Subcutaneous abdominal adipose tissue (tissue), 5 donors: Measurements from ENCODE around the gene CD300LF.

Source experiments
- H3K27ac ChIP-seq: one replicate; pipeline ENCODE4 v1.7.0; 2013; ENCODE audit warnings: low read depth, mild to moderate bottlenecking, inconsistent platforms, low read length, moderate library complexity
- H3K27me3 ChIP-seq, 5 donors: one replicate each; pipeline ENCODE4 v1.7.0; 2013; ENCODE audit warnings: low read length in 5 of 5, inconsistent platforms in 1 of 5; ENCODE audit not compliant: control insufficient read depth in 5 of 5, insufficient read depth in 4 of 5
- H3K36me3 ChIP-seq, 5 donors: one replicate each; pipeline ENCODE4 v1.7.0; 2013; ENCODE audit warnings: low read length in 5 of 5; ENCODE audit not compliant: control insufficient read depth in 5 of 5, insufficient read depth in 5 of 5
- H3K4me1 ChIP-seq, 5 donors: one replicate each; pipeline ENCODE4 v1.7.0; 2013; ENCODE audit warnings: low read length in 5 of 5, mild to moderate bottlenecking in 3 of 5, moderate library complexity in 1 of 5; ENCODE audit not compliant: control insufficient read depth in 5 of 5, insufficient read depth in 5 of 5
- H3K4me3 ChIP-seq, 5 donors: one replicate each; pipeline ENCODE4 v1.7.0; 2013; ENCODE audit warnings: low read length in 5 of 5, low read depth in 1 of 5
- H3K9ac ChIP-seq, 5 donors: one replicate each; pipeline ENCODE4 v1.7.0; 2013; ENCODE audit warnings: low read length in 5 of 5, mild to moderate bottlenecking in 4 of 5, moderate library complexity in 3 of 5
- H3K9me3 ChIP-seq, 5 donors: one replicate each; pipeline ENCODE4 v1.7.0; 2013; ENCODE audit warnings: low read length in 5 of 5; ENCODE audit not compliant: control insufficient read depth in 5 of 5
- donor health status: healthy.
- donor health status: healthy.
- donor health status: healthy.
- donor health status: healthy.
- donor health status: healthy.

CD300LF gene

DNA sequence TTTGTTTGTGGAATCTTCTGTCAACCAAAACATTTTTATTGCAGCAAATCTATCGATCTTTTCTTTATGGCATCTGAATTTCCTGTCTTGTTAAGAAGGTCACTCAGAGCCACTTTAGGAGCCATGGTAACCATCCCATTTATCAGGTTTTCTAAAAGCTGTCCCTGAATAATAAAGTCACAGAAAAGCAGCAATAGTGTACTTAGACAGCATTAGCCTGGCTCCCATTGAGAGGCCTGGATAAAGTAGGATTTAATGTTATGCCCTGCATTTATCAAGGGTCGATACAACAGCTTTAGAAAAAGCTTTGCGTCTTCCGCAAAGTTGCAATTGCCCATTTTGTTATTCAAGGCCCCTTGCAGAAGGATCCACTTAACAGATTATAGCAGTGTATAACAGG is 10.1 kb upstream of the CD300LF start:
- Histone ChIP-seq H3K4me3 (no peak overlapping the region), H3K27me3 (peaks cover 0 to 7% (median 0%) of the 10 kb centered on the region in 5 donors), H3K36me3 (no peaks in the 10 kb centered on the region), H3K27ac (no peak overlapping the region), H3K4me1 (no peaks in the 10 kb centered on the region), H3K9me3 (peaks cover 0 to 5% (median 0%) of the 10 kb centered on the region in 5 donors), H3K9ac (no peak overlapping the region)

DNA sequence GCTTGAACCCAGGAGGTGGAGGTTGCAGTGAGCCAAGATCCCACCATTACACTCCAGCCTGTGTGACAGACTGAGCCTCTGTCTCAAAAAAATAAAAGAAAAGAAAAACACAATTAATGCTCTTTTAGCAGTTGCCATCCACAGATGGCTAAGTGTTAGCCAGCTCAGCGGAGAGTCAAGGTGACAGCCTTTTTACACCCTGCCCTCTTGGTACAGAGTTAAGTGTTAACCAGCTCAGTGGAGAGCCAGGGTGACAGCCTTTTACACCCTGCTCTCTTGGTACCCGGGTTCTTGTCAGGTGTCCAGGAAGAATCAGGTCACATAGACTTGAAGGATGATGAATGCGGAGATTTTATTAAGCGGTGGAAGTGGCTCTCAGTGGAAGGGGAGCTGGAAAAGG is 7.8 kb upstream of the CD300LF start:
- Histone ChIP-seq H3K36me3 (no peaks in the 10 kb centered on the region), H3K27ac (no peak overlapping the region), H3K4me1 (no peaks in the 10 kb centered on the region), H3K9me3 (peaks cover 0 to 5% (median 0%) of the 10 kb centered on the region in 5 donors), H3K4me3 (no peak overlapping the region), H3K9ac (no peak overlapping the region), H3K27me3 (peaks cover 0 to 7% (median under 1%) of the 10 kb centered on the region in 5 donors)

DNA sequence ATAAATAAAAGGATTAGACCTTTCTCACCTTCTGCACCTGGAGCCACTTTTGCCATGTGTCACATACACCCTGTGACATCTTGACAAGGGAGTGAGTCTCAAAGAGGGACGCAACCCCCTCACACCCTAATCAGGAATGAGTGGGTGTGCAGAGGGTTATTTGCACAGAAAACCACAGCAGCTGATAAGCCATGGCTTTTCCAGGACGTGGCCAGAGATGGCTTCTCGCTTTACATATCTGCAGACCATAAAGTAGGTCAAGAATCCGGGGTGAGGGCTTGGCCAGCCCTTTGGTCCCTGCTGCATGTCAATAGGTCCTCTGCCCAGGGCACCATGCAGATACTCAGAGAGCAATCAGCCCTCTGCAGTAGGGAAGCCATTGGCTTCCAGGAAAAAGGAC is 2.4 kb upstream of the CD300LF start:
- peaks cover 9 to 18% (median 10%) of the 10 kb centered on the region in 5 donors for H3K27me3 ChIP-seq
- no peaks in the 10 kb centered on the region for H3K36me3 ChIP-seq
- H3K9me3 ChIP-seq, result no peaks in the 10 kb centered on the region
- H3K4me1 ChIP-seq, result peaks cover 0 to 7% (median 0%) of the 10 kb centered on the region in 5 donors
- no peak overlapping the region for H3K4me3 ChIP-seq
- no peak overlapping the region for H3K9ac ChIP-seq
- no peak overlapping the region for H3K27ac ChIP-seq

DNA sequence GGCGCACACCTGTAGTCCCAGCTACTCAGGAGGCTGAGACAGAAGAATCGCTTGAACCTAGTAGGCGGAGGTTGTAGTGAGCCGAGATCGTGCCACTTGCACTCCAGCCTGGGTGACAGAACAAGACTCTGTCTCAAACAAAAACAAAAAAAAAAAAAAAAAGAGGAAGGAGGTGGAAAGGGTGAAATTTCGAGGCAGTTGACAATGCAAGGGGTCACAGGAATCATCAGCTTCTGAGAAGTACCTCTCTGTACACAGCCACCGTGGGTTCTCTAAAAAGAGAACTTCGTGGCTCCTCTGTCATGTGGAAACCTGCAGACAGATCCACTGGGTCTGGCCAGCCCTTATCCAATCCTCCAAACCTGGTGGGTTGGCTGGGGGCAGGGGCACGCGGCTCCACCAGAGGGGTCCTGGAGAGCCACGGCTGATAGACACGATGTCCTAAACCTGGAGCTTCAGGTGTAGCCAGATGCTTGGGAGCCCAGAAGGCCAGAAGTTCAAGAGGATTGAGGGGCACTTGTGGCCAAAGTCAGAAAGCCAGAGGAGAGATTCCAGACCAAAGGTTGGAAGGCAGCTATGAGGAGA is 540 bp upstream of the CD300LF start:
- Histone ChIP-seq H3K4me3 (no peak overlapping the region), H3K4me1 (peaks cover 0 to 7% (median 0%) of the 10 kb centered on the region in 5 donors), H3K27ac (no peak overlapping the region), H3K27me3 (peaks cover 6 to 18% (median 10%) of the 10 kb centered on the region in 5 donors), H3K9me3 (no peaks in the 10 kb centered on the region), H3K9ac (no peak overlapping the region), H3K36me3 (no peaks in the 10 kb centered on the region)

DNA sequence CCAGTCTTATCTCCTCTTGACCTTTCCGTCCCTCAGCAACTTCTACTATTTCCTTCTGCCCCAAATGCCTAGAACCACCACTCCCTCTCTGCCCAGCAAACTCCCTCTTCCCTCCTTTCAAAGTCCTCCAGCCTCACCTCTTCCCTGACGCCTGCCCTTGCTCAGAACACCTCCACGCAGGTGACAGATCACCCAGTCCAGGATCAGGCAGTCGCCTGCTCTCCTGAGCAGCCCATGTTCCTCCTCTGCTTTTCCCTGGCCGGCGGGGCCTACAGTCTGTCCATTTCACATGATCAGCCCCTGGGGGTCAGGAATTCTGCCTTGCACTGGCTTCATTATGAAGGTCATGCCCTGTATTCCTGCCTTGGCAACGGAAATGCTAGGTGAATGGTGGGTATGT is 422 bp downstream of the CD300LF start:
- no peaks in the 10 kb centered on the region for H3K9me3 ChIP-seq
- peak overlapping the region in 1 of 5 donors; percentile 12 for H3K9ac ChIP-seq
- H3K27me3 ChIP-seq, result peaks cover 6 to 18% (median 10%) of the 10 kb centered on the region in 5 donors
- H3K36me3 ChIP-seq, result no peaks in the 10 kb centered on the region
- H3K27ac ChIP-seq, result no peak overlapping the region
- H3K4me1 ChIP-seq, result peaks cover 0 to 7% (median 0%) of the 10 kb centered on the region in 5 donors
- H3K4me3 ChIP-seq, result peak overlapping the region in 1 of 5 donors; percentile 2

DNA sequence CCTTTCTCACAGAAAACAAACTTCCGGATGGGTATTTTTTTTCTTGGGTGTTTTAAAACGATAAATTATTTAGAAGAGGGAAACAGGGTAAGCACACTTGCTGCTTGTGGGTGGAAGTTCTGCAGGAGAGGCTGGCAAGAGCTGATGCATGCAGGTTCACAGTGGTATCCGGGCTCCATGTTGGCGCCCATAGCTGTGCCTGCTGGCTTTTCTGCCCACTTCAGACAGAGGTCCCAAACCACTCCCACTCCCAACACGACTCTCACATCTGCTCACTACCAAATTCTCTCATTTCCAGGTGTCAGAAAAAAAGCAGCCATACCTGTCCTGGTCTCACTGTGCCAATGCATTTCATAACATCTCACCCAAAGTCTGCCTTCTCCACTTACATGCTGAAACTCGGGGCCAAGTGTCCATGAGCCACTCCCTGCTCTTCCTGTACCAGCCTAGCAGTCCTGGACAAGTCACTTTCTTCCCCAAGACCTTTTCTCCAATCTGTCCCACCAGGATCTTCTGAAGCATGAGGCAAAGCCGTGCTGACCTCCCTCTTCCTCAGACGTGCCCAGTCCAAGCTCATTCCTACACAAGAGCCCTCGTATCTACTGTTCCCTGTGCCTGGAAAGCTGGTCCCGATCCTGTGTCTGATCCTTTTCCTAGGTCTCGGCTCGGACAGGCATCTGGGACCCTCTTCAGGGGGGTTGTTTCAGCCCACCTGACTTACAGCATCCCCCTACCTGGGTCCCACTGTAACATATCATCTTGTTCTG is 1.5 kb downstream of the CD300LF start:
- peaks cover 6 to 18% (median 10%) of the 10 kb centered on the region in 5 donors for H3K27me3 ChIP-seq
- no peaks in the 10 kb centered on the region for H3K36me3 ChIP-seq
- H3K27ac ChIP-seq, result no peak overlapping the region
- no peaks in the 10 kb centered on the region for H3K9me3 ChIP-seq
- H3K4me1 ChIP-seq, result peaks cover 0 to 7% (median 0%) of the 10 kb centered on the region in 5 donors
- H3K9ac ChIP-seq, result no peak overlapping the region
- no peak overlapping the region for H3K4me3 ChIP-seq

DNA sequence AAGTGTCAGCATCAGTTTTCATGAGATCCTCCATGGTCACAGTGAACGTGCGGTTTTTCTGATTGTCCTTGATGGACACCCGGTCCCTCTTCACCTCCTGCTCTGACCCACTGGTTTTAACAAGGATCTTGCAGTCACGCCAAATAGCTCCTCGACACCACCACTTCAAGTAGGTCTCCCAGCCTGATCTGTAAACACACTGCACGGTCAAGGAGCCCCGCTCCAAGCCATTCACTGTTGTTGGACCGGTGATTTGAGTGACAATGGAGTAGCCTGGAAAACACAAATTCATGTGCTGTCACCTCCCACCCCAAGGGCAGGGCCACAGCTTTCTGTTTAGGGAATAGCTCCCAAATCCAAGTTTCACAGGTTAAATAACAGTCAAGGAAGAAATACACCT is 8.2 kb downstream of the CD300LF start:
- Histone ChIP-seq H3K9ac (no peak overlapping the region), H3K9me3 (no peaks in the 10 kb centered on the region), H3K4me1 (no peaks in the 10 kb centered on the region), H3K4me3 (no peak overlapping the region), H3K36me3 (no peaks in the 10 kb centered on the region), H3K27me3 (peaks cover 0 to 3% (median 0%) of the 10 kb centered on the region in 5 donors), H3K27ac (no peak overlapping the region)

DNA sequence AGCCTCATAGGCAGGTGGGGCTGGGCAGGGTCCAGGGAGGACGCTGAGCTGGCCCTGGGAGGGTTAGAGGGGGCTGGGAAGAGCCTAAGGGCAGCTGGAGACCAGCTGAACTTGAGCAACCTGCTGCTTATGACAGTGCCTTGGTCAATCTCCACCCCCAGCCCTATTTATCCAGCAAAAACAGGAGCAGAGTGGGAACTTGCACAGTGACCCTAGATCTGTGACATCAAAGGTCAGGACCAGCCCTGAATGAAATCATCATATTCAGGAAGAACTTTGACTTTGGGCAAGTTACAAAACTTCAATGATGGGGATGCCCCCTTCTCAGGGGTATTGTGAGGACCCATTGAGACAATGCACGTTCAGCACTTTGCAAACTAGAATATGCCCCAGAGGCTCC is 9.4 kb downstream of the CD300LF start:
- Histone ChIP-seq H3K36me3 (no peaks in the 10 kb centered on the region), H3K27ac (no peak overlapping the region), H3K9me3 (no peaks in the 10 kb centered on the region), H3K9ac (no peak overlapping the region), H3K4me3 (no peak overlapping the region), H3K4me1 (no peaks in the 10 kb centered on the region), H3K27me3 (peaks cover 0 to 3% (median 0%) of the 10 kb centered on the region in 5 donors)

DNA sequence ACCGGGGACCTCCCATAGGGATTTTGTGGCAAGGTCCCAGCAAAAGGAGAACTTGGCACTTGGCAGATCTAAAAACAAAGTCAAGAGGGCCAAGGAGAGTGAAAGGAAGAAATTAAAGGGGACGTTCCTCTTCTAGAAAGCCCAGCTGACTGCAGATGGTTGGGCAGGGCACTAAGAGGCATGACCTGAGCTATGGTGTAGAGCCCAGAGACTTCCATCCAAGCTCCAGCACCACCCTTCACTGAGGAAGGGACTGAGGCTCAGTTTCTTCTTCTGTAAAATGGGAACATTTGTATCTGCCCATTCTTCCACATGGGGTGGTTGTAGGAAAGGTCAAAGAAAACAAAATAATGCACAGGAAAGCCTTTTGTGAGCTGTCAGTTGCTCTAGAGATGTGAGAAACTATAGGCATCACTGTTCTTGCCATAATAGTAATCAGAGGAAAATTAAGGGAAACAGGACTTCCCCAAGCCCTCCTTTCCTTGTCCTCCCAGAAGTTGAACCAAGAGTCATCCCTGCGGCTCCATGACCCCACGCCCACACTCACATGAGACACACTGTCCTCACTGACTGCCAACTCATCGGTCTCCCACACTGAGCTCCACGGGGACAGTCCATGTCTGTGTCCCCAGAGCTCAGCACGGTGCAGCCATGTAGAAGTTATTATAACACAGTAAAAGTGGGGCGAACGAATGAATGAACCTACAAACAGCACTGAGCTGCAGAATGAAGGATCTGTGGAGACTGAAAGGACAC is 10.4 kb downstream of the CD300LF start:
- Histone ChIP-seq H3K36me3 (no peaks in the 10 kb centered on the region), H3K4me1 (peaks cover 0 to 4% (median 0%) of the 10 kb centered on the region in 5 donors), H3K4me3 (no peak overlapping the region), H3K27ac (no peak overlapping the region), H3K9ac (no peak overlapping the region), H3K9me3 (no peaks in the 10 kb centered on the region), H3K27me3 (peaks cover 0 to 3% (median 0%) of the 10 kb centered on the region in 5 donors)

DNA sequence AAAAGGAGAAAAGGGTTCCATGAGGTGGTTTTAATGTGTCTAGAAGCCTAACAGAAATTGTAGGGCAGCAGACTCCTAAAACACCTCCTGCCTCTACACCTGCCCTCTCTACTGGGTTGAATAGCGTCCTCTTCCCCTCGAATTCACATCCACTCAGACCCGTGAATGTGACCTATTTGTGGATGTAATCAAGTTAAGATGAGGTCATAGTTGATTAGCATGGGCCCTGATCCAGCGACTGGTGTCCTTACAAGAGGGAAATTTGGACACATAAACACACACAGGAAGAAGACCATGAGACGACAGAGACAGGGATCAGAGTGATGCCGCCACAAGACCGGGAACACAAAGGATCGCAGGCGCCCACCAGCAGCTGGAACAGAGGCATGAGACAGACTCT is 13.5 kb downstream of the CD300LF start:
- no peak overlapping the region for H3K9ac ChIP-seq
- H3K36me3 ChIP-seq, result no peaks in the 10 kb centered on the region
- peaks cover 0 to 2% (median 0%) of the 10 kb centered on the region in 5 donors for H3K9me3 ChIP-seq
- H3K4me1 ChIP-seq, result peaks cover 0 to 4% (median 0%) of the 10 kb centered on the region in 5 donors
- H3K4me3 ChIP-seq, result no peak overlapping the region
- H3K27ac ChIP-seq, result no peak overlapping the region
- H3K27me3 ChIP-seq, result peaks cover 2 to 15% (median 10%) of the 10 kb centered on the region in 5 donors
